ENCODE results near the gene ARRDC5.
"Not testable (repeated sequence)": the region's sequence is repeated elsewhere in the genome, so short reads cannot be mapped to it uniquely, and the experiment has no call there.

DNA sequence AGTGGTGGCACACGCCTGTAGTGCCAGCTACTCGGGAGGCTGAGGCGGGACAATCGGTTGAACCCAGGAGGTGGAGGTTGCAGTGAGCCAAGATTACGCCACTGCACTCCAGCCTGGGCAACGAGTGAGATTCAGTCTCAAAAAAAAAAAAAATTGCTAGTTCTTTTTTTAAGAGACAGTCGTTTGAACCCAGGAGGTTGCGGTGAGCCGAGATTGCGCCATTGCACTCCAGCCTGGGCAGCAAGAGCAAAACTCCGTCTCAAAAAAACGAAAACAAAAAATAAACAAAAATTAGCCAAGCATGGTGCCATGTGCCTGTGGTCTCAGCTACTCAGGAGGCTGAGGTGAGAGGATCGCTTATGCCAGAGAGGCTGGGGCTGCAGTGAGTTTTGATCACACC, 1.8 kb downstream of the ARRDC5 start:
- not testable (repeated sequence) for TF ChIP-seq EZH2phosphoT487 (IDR thresholded peaks at IDR 0.05; ENCODE audit: borderline replicate concordance)
- TF ChIP-seq, protein P1, sequence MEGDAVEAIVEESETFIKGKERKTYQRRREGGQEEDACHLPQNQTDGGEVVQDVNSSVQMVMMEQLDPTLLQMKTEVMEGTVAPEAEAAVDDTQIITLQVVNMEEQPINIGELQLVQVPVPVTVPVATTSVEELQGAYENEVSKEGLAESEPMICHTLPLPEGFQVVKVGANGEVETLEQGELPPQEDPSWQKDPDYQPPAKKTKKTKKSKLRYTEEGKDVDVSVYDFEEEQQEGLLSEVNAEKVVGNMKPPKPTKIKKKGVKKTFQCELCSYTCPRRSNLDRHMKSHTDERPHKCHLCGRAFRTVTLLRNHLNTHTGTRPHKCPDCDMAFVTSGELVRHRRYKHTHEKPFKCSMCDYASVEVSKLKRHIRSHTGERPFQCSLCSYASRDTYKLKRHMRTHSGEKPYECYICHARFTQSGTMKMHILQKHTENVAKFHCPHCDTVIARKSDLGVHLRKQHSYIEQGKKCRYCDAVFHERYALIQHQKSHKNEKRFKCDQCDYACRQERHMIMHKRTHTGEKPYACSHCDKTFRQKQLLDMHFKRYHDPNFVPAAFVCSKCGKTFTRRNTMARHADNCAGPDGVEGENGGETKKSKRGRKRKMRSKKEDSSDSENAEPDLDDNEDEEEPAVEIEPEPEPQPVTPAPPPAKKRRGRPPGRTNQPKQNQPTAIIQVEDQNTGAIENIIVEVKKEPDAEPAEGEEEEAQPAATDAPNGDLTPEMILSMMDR (conservative IDR thresholded peaks at IDR 0.05; ENCODE audit: low read length) = not testable (repeated sequence)

Measured in Loucy (cell line).